Stimulated activated CD8-positive, alpha-beta memory T cell treated with anti-CD3 and anti-CD28 coated beads, Interleukin-12 subunit alpha, Interleukin-12 subunit beta, amount 100 ng/mL, for 24 hours (primary cell): ENCODE data around the gene DPF3.

ENCODE experiments used
- DNase-seq: peaks from one replicate; pipeline ENCODE4 v3.0.0-alpha.2; 2020; ENCODE audit errors: extremely low read depth

DPF3 gene

GRCh38 chr14:72616811-72617210, 277.1 kb downstream of the DPF3 start:
- DNase-seq, result no peak

- DNase-seq, result no peak
Observed at GRCh38 chr14:72616294-72616693, 277.6 kb downstream of the DPF3 start.

GRCh38 chr14:72615451-72616121, 278.3 kb downstream of the DPF3 start:
- DNase-seq, result no peak

- DNase-seq, result no peak
Observed at GRCh38 chr14:72614891-72615415, 278.9 kb downstream of the DPF3 start.

GRCh38 chr14:72614365-72614764, 279.5 kb downstream of the DPF3 start:
- no peak for DNase-seq

GRCh38 chr14:72613975-72614319, 280.0 kb downstream of the DPF3 start:
- no peak for DNase-seq

GRCh38 chr14:72613231-72613974, 280.5 kb downstream of the DPF3 start:
- DNase-seq, result no peak

- no peak for DNase-seq
Observed at GRCh38 chr14:72612041-72612440, 281.9 kb downstream of the DPF3 start.

GRCh38 chr14:72611506-72611905, 282.4 kb downstream of the DPF3 start:
- no peak for DNase-seq

- no peak for DNase-seq
Observed at GRCh38 chr14:72610831-72611200, 283.1 kb downstream of the DPF3 start.

GRCh38 chr14:72610096-72610830, 283.6 kb downstream of the DPF3 start:
- no peak for DNase-seq

- DNase-seq, result no peak
Observed at GRCh38 chr14:72609205-72609916, 284.5 kb downstream of the DPF3 start.

GRCh38 chr14:72608391-72609204, 285.3 kb downstream of the DPF3 start:
- no peak for DNase-seq

GRCh38 chr14:72607386-72608130, 286.3 kb downstream of the DPF3 start:
- DNase-seq, result no peak

GRCh38 chr14:72606879-72607278, 287.0 kb downstream of the DPF3 start:
- no peak for DNase-seq

- DNase-seq, result no peak
Observed at GRCh38 chr14:72605921-72606220, 288.0 kb downstream of the DPF3 start.

GRCh38 chr14:72605096-72605920, 288.6 kb downstream of the DPF3 start:
- DNase-seq, result no peak

GRCh38 chr14:72604133-72604532, 289.8 kb downstream of the DPF3 start:
- no peak for DNase-seq

GRCh38 chr14:72603639-72604038, 290.3 kb downstream of the DPF3 start:
- DNase-seq, result no peak
